ENCODE measurements around the gene CAND2.
A peak's percentile ranks its signal among the peaks of the same experiment; 100 is the strongest.
"Not testable (repeated sequence)": the region's sequence is repeated elsewhere in the genome, so short reads cannot be mapped to it uniquely, and the experiment has no call there.

CAND2 gene

DNA sequence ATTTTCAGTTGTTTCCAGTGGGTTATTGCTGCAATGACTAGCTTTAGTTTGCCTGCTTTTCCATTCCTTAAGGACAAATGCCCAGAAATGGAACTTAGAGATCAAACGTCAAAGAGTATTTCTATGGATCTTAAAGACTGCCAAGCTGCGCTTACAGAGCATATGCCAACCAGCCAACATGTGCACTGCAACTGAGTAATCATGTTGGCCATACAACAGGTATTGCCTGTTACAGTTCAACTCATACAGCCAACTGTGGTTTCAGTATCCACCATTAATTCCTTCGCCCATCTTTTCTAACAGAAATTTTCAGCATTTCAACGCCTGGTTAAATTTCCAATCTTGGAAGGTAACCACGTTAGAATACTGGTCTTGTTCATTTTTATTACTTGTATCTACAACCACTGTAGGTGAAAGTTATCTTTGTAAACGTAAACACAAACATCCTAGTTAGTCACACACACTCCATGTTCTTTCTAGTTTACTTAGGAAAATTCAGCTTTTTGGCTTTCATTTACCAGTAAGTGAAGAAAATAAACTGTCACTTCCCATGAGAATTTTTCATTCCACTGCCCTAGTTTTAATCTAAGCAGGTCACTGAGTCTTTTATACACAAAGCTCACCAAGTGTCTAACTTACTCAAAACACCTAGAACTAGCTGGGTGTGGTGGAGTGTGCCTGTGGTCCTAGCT, 41.0 kb downstream of the CAND2 start:
- Histone ChIP-seq H3K27ac (ENCODE audit: poor library complexity, severe bottlenecking) (peak overlapping the region; percentile 16), H3K4me3 (ENCODE audit: severe bottlenecking) (no peak overlapping the region), H3K36me3 (ENCODE audit: low read depth) (peaks cover 87% of the 10 kb centered on the region), H3K27me3 (ENCODE audit: insufficient read depth, poor library complexity, severe bottlenecking) (no peaks in the 10 kb centered on the region), H3K9me3 (ENCODE audit: severe bottlenecking) (no peaks in the 10 kb centered on the region), H3K4me1 (ENCODE audit: insufficient read depth, poor library complexity, severe bottlenecking) (peaks cover 21% of the 10 kb centered on the region)
- TF ChIP-seq CTCF (IDR thresholded peaks at IDR 0.05; ENCODE audit: poor library complexity, severe bottlenecking) = no peak
- ATAC-seq (ENCODE audit: low read depth) (no peak), DNase-seq (ENCODE audit: low spot score) (no peak)

DNA sequence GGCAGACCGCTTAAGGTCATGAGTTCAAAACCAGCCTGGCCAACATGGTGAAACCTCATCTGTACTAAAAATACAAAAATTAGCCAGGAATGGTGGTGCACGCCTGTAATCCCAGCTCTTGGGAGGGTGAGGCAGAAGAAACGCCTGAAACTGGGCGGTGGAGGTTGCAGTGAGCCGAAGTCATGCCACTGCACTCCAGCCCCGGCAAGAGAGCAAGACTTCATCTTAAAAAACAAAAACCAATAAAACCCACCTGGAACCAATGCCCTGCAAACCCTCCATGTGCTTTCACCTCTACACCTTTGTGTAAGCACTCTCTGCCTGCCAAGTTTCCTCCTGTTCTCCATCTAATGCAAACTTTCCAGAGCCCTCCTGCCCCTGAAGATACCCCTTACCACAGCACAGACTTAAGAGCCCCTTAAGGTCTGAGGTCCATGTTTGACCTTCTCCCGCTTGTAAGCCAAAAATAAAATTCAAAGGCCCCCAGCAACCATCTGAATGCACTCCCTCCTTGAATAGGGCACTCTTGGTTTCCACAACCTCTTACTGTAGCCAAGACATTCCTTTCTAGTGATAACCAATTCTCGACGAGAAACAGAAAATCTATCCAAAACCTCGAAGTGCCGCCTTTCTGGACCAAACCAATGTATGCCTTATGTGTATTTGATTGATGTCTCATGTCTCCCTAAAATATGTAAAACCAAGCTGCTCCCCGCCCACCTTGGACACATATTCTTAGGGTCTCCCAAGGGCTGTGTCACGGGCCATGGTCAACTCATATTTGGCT, 41.9 kb downstream of the CAND2 start:
- H3K27ac ChIP-seq (ENCODE audit: poor library complexity, severe bottlenecking) = peak overlapping the region; percentile 16
- H3K4me1 ChIP-seq (ENCODE audit: insufficient read depth, poor library complexity, severe bottlenecking) = peaks cover 21% of the 10 kb centered on the region
- no peak for TF ChIP-seq CTCF (IDR thresholded peaks at IDR 0.05; ENCODE audit: poor library complexity, severe bottlenecking)
- H3K36me3 ChIP-seq (ENCODE audit: low read depth) = peaks cover 77% of the 10 kb centered on the region
- ATAC-seq (ENCODE audit: low read depth) = no peak
- DNase-seq (ENCODE audit: low spot score) = no peak
- H3K4me3 ChIP-seq (ENCODE audit: severe bottlenecking) = no peak overlapping the region
- no peaks in the 10 kb centered on the region for H3K27me3 ChIP-seq (ENCODE audit: insufficient read depth, poor library complexity, severe bottlenecking)
- H3K9me3 ChIP-seq (ENCODE audit: severe bottlenecking) = no peaks in the 10 kb centered on the region

DNA sequence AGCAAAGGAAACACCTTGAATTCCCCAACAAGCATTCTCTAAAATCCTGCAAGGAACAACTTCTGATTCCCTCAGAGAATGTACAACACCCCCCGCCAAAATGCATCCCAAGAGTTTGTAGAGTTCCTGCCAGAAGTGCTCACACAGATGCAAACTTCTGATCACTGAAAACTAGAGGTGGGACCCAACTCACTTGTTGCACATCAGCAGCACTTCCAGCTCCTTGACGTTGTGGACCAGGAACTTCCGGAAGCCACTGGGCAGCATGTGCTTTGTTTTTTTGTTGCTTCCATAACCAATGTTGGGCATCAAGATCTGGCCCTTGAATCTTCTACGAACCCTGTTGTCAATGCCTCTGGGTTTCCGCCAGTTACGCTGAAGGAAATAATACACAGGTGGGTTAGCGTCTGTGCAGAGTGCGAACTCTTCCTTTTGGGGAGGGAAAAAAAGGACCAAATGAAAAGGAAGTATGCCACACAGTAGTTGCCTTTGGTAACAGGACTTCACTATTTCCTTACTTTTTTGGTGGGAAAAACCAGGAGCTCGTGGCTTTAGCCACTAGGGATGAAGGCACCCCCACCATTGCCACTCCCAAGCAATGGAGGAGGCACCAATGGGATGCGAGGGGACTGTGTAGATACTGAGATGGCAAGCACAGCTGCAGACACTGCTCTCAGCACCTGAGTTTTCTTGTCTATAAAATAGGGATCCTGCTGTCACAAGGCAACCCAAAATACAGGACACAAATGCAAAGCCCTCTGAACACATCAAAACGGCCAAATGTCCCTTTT, 42.9 kb downstream of the CAND2 start:
- no peaks in the 10 kb centered on the region for H3K9me3 ChIP-seq (ENCODE audit: severe bottlenecking)
- DNase-seq (ENCODE audit: low spot score) (no peak), ATAC-seq (ENCODE audit: low read depth) (no peak)
- peak overlapping the region; percentile 81 for H3K4me3 ChIP-seq (ENCODE audit: severe bottlenecking)
- no peaks in the 10 kb centered on the region for H3K27me3 ChIP-seq (ENCODE audit: insufficient read depth, poor library complexity, severe bottlenecking)
- peaks cover 21% of the 10 kb centered on the region for H3K4me1 ChIP-seq (ENCODE audit: insufficient read depth, poor library complexity, severe bottlenecking)
- H3K27ac ChIP-seq (ENCODE audit: poor library complexity, severe bottlenecking) = peak overlapping the region; percentile 72
- no peak for TF ChIP-seq CTCF (IDR thresholded peaks at IDR 0.05; ENCODE audit: poor library complexity, severe bottlenecking)
- peaks cover 68% of the 10 kb centered on the region for H3K36me3 ChIP-seq (ENCODE audit: low read depth)

DNA sequence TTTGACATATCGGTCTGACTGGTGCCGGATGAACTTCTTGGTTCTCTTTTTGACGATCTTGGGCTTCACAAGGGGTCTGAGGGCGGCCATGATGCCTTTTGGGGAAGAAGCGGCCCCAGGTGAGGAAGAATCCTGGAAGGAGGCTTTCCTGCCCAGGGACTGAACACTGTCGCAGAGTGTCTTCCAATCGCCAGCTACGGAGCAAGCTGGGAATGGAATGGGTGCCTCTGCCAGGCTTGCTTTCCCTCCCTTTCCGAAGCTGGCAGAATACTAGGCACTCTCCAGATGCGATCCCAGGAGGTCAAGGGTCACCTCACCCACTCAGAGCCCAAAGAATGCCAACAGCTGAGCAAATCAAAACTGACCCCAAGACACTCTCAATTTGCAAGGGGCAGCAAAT, 43.7 kb downstream of the CAND2 start:
- not testable (repeated sequence) for H3K9me3 ChIP-seq (ENCODE audit: severe bottlenecking); H3K27me3 ChIP-seq (ENCODE audit: insufficient read depth, poor library complexity, severe bottlenecking); DNase-seq (ENCODE audit: low spot score); ATAC-seq (ENCODE audit: low read depth)
- Histone ChIP-seq H3K4me1 (ENCODE audit: insufficient read depth, poor library complexity, severe bottlenecking) (peaks cover 21% of the 10 kb centered on the region), H3K4me3 (ENCODE audit: severe bottlenecking) (peak overlapping the region; percentile 81), H3K27ac (ENCODE audit: poor library complexity, severe bottlenecking) (peak overlapping the region; percentile 72), H3K36me3 (ENCODE audit: low read depth) (peaks cover 60% of the 10 kb centered on the region)

GRCh38 chr3:12840591-12841148, 44.2 kb downstream of the CAND2 start:
- DNase-seq (ENCODE audit: low spot score) (no peak), ATAC-seq (ENCODE audit: low read depth) (peak; percentile 26)
- peak overlapping the region; percentile 81 for H3K4me3 ChIP-seq (ENCODE audit: severe bottlenecking)
- no peak for TF ChIP-seq CTCF (IDR thresholded peaks at IDR 0.05; ENCODE audit: poor library complexity, severe bottlenecking)
- no peaks in the 10 kb centered on the region for H3K27me3 ChIP-seq (ENCODE audit: insufficient read depth, poor library complexity, severe bottlenecking)
- peaks cover 54% of the 10 kb centered on the region for H3K36me3 ChIP-seq (ENCODE audit: low read depth)
- peaks cover 21% of the 10 kb centered on the region for H3K4me1 ChIP-seq (ENCODE audit: insufficient read depth, poor library complexity, severe bottlenecking)
- peak overlapping the region; percentile 72 for H3K27ac ChIP-seq (ENCODE audit: poor library complexity, severe bottlenecking)
- no peaks in the 10 kb centered on the region for H3K9me3 ChIP-seq (ENCODE audit: severe bottlenecking)

Measured in RWPE2 (cell line).